Measurements from ENCODE around the gene KCNK18. TPM values are rescaled to one million over a fixed set of nuclear protein-coding genes. Genes with fewer than 3 reads are reported as not detected.

Gene KCNK18
- total RNA-seq, 2 donors from 2014 or later = not detected

DNA sequence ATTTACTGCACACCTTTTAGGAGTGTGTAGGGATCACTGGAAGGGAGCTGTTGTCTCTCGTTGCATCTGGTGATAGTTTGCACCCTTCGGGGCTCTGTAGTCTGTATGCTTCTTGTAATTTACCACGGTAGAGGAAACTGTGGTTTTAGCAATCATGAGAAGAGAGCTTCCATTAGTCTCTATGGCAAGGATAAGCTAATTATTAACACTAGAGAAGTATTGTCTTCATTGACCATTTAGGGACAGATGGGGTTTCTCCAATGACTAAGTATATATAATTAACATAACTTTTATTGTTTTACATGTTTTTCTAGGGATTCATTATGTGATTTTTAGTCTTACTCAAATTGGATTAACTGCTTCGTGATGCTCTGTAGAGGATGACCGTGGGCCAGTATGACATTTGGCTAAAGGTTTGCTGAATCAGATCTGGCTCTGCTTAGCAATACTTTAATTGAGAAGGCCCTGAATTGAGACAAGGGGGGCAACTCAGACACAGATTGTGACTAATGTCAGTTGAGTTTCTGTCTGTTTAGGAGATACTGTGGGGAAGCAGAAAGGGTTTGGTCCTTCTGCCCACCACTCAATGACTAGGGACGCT, 52.3 kb downstream of the KCNK18 start:
- H3K4me1 ChIP-seq = no peaks in the 10 kb centered on the region
- DNase-seq (no peak), ATAC-seq (no peak)
- H3K36me3 ChIP-seq (replicated peaks in 1 of 2; ENCODE audit: insufficient read depth in 1 of 2, low read depth in 2 of 2) = no peaks in the 10 kb centered on the region
- intact Hi-C loops (cut with DNase I) = no loop called here
- no peak for TF ChIP-seq POLR2A (IDR thresholded peaks at IDR 0.05)
- TF ChIP-seq, protein P1, sequence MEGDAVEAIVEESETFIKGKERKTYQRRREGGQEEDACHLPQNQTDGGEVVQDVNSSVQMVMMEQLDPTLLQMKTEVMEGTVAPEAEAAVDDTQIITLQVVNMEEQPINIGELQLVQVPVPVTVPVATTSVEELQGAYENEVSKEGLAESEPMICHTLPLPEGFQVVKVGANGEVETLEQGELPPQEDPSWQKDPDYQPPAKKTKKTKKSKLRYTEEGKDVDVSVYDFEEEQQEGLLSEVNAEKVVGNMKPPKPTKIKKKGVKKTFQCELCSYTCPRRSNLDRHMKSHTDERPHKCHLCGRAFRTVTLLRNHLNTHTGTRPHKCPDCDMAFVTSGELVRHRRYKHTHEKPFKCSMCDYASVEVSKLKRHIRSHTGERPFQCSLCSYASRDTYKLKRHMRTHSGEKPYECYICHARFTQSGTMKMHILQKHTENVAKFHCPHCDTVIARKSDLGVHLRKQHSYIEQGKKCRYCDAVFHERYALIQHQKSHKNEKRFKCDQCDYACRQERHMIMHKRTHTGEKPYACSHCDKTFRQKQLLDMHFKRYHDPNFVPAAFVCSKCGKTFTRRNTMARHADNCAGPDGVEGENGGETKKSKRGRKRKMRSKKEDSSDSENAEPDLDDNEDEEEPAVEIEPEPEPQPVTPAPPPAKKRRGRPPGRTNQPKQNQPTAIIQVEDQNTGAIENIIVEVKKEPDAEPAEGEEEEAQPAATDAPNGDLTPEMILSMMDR (IDR thresholded peaks at IDR 0.05) = no peak
- H3K9me3 ChIP-seq = no peaks in the 10 kb centered on the region
- H3K27me3 ChIP-seq = no peaks in the 10 kb centered on the region
- WGBS, 2 donors = 65 to 66% methylated on average over 6 of the region's 6 CpGs
- H3K4me3 ChIP-seq = no peak overlapping the region
- no peak overlapping the region for H3K27ac ChIP-seq

DNA sequence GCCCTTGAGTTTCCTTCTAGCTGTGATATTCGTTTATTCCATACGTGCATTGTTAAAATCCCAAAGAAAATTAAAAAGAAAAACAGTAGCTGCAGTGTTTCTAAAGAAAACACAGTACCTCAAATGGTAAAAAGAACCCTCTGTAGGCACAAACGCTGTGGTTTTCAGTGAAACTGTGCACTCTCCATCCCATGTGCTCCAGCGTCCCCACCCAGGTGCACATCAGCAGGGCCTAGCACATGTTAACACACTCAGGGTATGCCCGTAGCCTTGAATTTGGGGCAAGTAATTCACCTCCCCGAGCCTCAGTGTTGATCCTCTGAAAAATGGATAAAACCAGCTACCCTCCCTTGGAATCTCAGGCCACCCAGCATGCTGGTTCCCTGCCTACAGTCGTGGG, 53.1 kb downstream of the KCNK18 start:
- Histone ChIP-seq H3K4me3 (no peak overlapping the region), H3K27me3 (no peaks in the 10 kb centered on the region), H3K36me3 (replicated peaks in 1 of 2; ENCODE audit: insufficient read depth in 1 of 2, low read depth in 2 of 2) (no peaks in the 10 kb centered on the region), H3K9me3 (no peaks in the 10 kb centered on the region), H3K4me1 (no peaks in the 10 kb centered on the region), H3K27ac (no peak overlapping the region)
- intact Hi-C loops (cut with DNase I) = no loop called here
- no peak for DNase-seq
- TF ChIP-seq, protein P1 (IDR thresholded peaks at IDR 0.05) = no peak
- TF ChIP-seq POLR2A (IDR thresholded peaks at IDR 0.05) = no peak
- WGBS, 2 donors = 49 to 58% methylated on average over 6 to 7 of the region's 7 CpGs
- ATAC-seq = no peak

DNA sequence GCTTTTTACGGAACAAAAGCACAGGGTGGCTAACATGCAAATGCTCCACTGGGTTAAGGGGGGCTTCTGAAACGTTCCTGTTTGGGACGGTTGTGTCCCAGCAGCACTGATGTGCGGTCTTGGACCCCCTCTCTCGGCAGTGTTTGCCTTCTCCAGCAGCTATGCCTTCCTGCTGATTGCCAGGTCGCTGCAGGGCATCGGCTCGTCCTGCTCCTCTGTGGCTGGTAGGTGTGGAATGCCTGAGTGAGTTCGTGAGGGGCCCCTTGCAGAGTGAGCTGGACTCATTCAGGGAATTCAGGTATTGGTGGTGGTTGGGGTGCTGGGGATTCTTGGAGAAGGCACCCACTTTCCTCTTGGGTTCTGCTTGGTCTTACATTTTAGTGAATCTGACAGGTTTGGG, 56.6 kb downstream of the KCNK18 start:
- DNase-seq = no peak
- Histone ChIP-seq H3K4me3 (no peak overlapping the region), H3K27me3 (no peaks in the 10 kb centered on the region), H3K4me1 (no peaks in the 10 kb centered on the region), H3K9me3 (no peaks in the 10 kb centered on the region), H3K27ac (no peak overlapping the region), H3K36me3 (replicated peaks in 1 of 2; ENCODE audit: insufficient read depth in 1 of 2, low read depth in 2 of 2) (no peaks in the 10 kb centered on the region)
- intact Hi-C loops (cut with DNase I) = no loop called here
- WGBS, 2 donors = 64 to 66% methylated on average over 8 to 9 of the region's 9 CpGs
- ATAC-seq = no peak
- TF ChIP-seq, protein P1 (IDR thresholded peaks at IDR 0.05) = no peak
- TF ChIP-seq POLR2A (IDR thresholded peaks at IDR 0.05) = no peak

DNA sequence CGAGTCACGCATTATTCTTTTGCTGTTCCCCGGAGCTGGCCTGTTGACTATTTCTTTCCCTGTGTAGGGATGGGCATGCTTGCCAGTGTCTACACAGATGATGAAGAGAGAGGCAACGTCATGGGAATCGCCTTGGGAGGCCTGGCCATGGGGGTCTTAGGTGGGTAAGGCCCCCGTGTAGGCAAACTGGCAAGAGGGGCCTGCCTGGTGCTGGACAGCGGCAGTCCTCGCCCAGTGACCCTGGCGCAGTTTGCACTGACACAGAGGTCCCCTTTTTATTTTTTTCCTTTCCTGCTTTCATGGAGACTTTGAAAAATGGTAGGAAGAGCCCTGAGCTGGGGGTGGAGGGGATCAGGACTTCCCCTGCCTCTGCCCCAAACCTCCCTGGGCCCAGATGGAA, 57.0 kb downstream of the KCNK18 start:
- TF ChIP-seq, protein P1 (IDR thresholded peaks at IDR 0.05) = no peak
- Histone ChIP-seq H3K4me1 (no peaks in the 10 kb centered on the region), H3K4me3 (no peak overlapping the region), H3K27me3 (no peaks in the 10 kb centered on the region), H3K27ac (no peak overlapping the region), H3K36me3 (replicated peaks in 1 of 2; ENCODE audit: insufficient read depth in 1 of 2, low read depth in 2 of 2) (no peaks in the 10 kb centered on the region), H3K9me3 (no peaks in the 10 kb centered on the region)
- WGBS, 2 donors = 73 to 76% methylated on average over 9 of the region's 9 CpGs
- ATAC-seq (no peak), DNase-seq (no peak)
- intact Hi-C loops (cut with DNase I) = no loop called here

All from body of pancreas (tissue), 4 donors.